ENCODE measurements around the gene CLTRN. TPM values are rescaled to one million over a fixed set of nuclear protein-coding genes. Genes with fewer than 3 reads are reported as not detected.
A peak's percentile ranks its signal among the peaks of the same experiment; 100 is the strongest.

Gene CLTRN
- total and polyA plus RNA-seq, 2 of the 13 experiments (the other 11 are each of a cell fraction or from before 2014, with no cell fraction given), result 0.37 to 0.53 TPM

- Histone ChIP-seq H3K9me3 (ENCODE audit: low read length) (no peaks in the 10 kb centered on the region), H3K36me3 (replicated peaks in 1 of 2; ENCODE audit: control insufficient read depth in 1 of 2, insufficient read depth in 2 of 2, low read length in 2 of 2) (no peaks in the 10 kb centered on the region), H3K9ac (ENCODE audit: insufficient read depth, low read depth, low read length) (no peak overlapping the region), H2AFZ (ENCODE audit: low read length) (no peak overlapping the region), H4K20me1 (ENCODE audit: insufficient read depth, low read length) (no peaks in the 10 kb centered on the region), H3K4me3 (replicated peaks in 1 of 3; ENCODE audit: insufficient read depth in 1 of 3, low read depth in 2 of 3, low read length in 3 of 3) (no peak overlapping the region), H3K79me2 (ENCODE audit: insufficient read depth, low read length) (no peaks in the 10 kb centered on the region), H3K4me2 (ENCODE audit: low read depth, low read length) (no peak overlapping the region), H3K27ac (ENCODE audit: extremely low read length, insufficient read depth, low read length) (no peak overlapping the region), H3K27me3 (ENCODE audit: control insufficient read depth in 1 of 2, insufficient read depth in 2 of 2, low read length in 2 of 2) (no peaks in the 10 kb centered on the region), H3K4me1 (ENCODE audit: insufficient read depth, low read length) (peaks cover 52% of the 10 kb centered on the region)
- intact Hi-C loops (cut with micrococcal nuclease; ENCODE audit: unreplicated experiment) (no loop called here), in situ Hi-C loops (cut with HindIII; ENCODE audit: extremely low pct_ligation_motif_present, low pct_unique_long_range_greater_than_20kb) (no loop called here)
- BruUV-seq (replicated peaks), result no TSS peak
- ChIA-PET CTCF (ENCODE audit: low intra/inter-chr PET ratio, low total read pairs) (no interaction called here), POLR2A (no interaction called here)
- WGBS (ENCODE audit: low lambda C conversion rate), result 0% methylated on average over 1 of the region's 1 CpG
- DNase-seq (ENCODE audit: low spot score) (no peak), FAIRE-seq (no peak), ATAC-seq (no peak)
- TF ChIP-seq MAFK (conservative IDR thresholded peaks at IDR 0.05 in 1 of 2, IDR thresholded peaks at IDR 0.05 in 1 of 2; ENCODE audit: low read length in 2 of 2) (peak in 1 of 2 experiments; percentile 64; a peak in 2 of 4 replicates), HNF4G (IDR thresholded peaks at IDR 0.05; ENCODE audit: borderline replicate concordance, low read depth, low read length) (no peak), HNF4G (CRISPR knock-in tag; IDR thresholded peaks at IDR 0.05; ENCODE audit: borderline replicate concordance, low read depth) (no peak), MAFF (IDR thresholded peaks at IDR 0.05; ENCODE audit: low read depth, low read length) (peak; percentile 45; the same call in 1 of the 2 replicates)
Measured at GRCh38 chrX:15606136-15606535, 58.5 kb downstream of the CLTRN start.

- 13% methylated on average over 1 of the region's 1 CpG for WGBS (ENCODE audit: low lambda C conversion rate)
Measured at GRCh38 chrX:15605226-15605625, 59.4 kb downstream of the CLTRN start.

More at GRCh38 chrX:15605226-15605625, 59.4 kb downstream of the CLTRN start:
- intact Hi-C loops (cut with micrococcal nuclease; ENCODE audit: unreplicated experiment), result no loop called here
- Histone ChIP-seq H3K27ac (ENCODE audit: extremely low read length, insufficient read depth, low read length) (peak overlapping the region; percentile 44), H3K9ac (ENCODE audit: insufficient read depth, low read depth, low read length) (no peak overlapping the region), H3K9me3 (ENCODE audit: low read length) (no peaks in the 10 kb centered on the region), H3K4me2 (ENCODE audit: low read depth, low read length) (peak overlapping the region; percentile 12; the same call in 1 of the 2 replicates), H4K20me1 (ENCODE audit: insufficient read depth, low read length) (no peaks in the 10 kb centered on the region), H2AFZ (ENCODE audit: low read length) (no peak overlapping the region), H3K79me2 (ENCODE audit: insufficient read depth, low read length) (no peaks in the 10 kb centered on the region), H3K4me1 (ENCODE audit: insufficient read depth, low read length) (peaks cover 60% of the 10 kb centered on the region), H3K27me3 (ENCODE audit: control insufficient read depth in 1 of 2, insufficient read depth in 2 of 2, low read length in 2 of 2) (no peaks in the 10 kb centered on the region), H3K36me3 (replicated peaks in 1 of 2; ENCODE audit: control insufficient read depth in 1 of 2, insufficient read depth in 2 of 2, low read length in 2 of 2) (no peaks in the 10 kb centered on the region), H3K4me3 (replicated peaks in 1 of 3; ENCODE audit: insufficient read depth in 1 of 3, low read depth in 2 of 3, low read length in 3 of 3) (peak overlapping the region in 1 of 3 experiments; percentile 10; a peak in 1 of 6 replicates)
- ATAC-seq (peak; percentile 93), DNase-seq (ENCODE audit: low spot score) (peak; percentile 59), FAIRE-seq (peak; percentile 39)
- ChIA-PET POLR2A (no interaction called here), CTCF (ENCODE audit: low intra/inter-chr PET ratio, low total read pairs) (no interaction called here)
- TF ChIP-seq HNF4A (CRISPR knock-in tag; IDR thresholded peaks at IDR 0.05), result peak; percentile 33
- no peak for TF ChIP-seq THRA (CRISPR knock-in tag; IDR thresholded peaks at IDR 0.05; ENCODE audit: borderline replicate concordance)
- no peak for TF ChIP-seq BRF2 (CRISPR knock-in tag; IDR thresholded peaks at IDR 0.05)
- TF ChIP-seq MAFF (IDR thresholded peaks at IDR 0.05; ENCODE audit: low read depth, low read length), result peak; percentile 44
- no peak for TF ChIP-seq ZNF296 (CRISPR knock-in tag; conservative IDR thresholded peaks at IDR 0.05)
- peak; percentile 44 to 63; a peak in 3 of 4 replicates for TF ChIP-seq MAFK (conservative IDR thresholded peaks at IDR 0.05 in 1 of 2, IDR thresholded peaks at IDR 0.05 in 1 of 2; ENCODE audit: low read length in 2 of 2)
- BruUV-seq (replicated peaks), result no TSS peak
- in situ Hi-C loops (cut with HindIII; ENCODE audit: extremely low pct_ligation_motif_present, low pct_unique_long_range_greater_than_20kb), result no loop called here

Measured in HepG2 (cell line).